Measurements from ENCODE around the gene ETS1.

ETS1 gene

DNA sequence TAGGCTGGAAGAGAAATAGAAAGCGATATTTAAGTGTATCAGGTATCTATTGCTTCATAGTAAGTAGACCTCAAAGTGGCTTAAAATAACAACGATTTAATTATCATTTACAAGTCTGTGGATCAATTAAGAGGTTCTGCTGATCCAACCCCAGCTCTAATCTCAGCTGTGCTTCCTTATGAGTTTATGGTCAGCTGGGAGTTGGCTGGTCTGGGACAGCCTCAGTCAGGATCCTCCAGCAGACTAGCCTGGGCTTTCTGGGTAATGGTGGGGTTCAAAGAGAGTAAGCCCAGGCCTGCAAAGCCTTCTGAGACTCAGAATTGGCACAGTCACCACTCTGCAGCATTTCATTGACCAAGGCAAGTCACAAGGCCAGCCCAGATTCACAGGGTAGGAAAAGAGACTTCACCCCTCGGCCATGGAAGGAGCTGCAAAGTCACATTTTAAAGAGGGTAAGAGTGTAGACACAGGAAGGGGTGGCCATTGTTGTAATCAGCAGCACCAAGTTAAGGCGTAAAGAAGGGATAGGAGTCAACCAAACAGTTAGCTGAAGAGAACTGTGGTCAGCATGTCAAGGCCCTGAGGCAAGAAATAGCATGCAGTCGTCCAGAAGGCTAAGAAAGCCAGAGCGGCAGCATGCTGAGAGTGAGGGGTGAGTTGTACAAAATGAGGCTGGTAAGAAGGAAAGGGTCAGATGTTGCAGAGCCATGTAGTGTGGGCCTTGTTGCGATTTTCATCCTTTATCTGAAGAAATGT lies 168.2 kb downstream of the ETS1 start:
- no peak for TF ChIP-seq CTCF (IDR thresholded peaks at IDR 0.05; ENCODE audit: borderline replicate concordance, insufficient read depth, low read depth, low read length)

GRCh38 chr11:128417607-128418324 lies 169.6 kb downstream of the ETS1 start:
- no peak for TF ChIP-seq CTCF (IDR thresholded peaks at IDR 0.05; ENCODE audit: borderline replicate concordance, insufficient read depth, low read depth, low read length)
- H3K4me3 ChIP-seq (ENCODE audit: low read depth, low read length): no peak overlapping the region

More for the DNA sequence above, 168.2 kb downstream of the ETS1 start:
- H3K4me3 ChIP-seq (ENCODE audit: low read depth, low read length): no peak overlapping the region

GRCh38 chr11:128416976-128417375 lies 170.4 kb downstream of the ETS1 start:
- no peak overlapping the region for H3K4me3 ChIP-seq (ENCODE audit: low read depth, low read length)
- no peak for TF ChIP-seq CTCF (IDR thresholded peaks at IDR 0.05; ENCODE audit: borderline replicate concordance, insufficient read depth, low read depth, low read length)

- H3K4me3 ChIP-seq (ENCODE audit: low read depth, low read length): no peak overlapping the region
- TF ChIP-seq CTCF (IDR thresholded peaks at IDR 0.05; ENCODE audit: borderline replicate concordance, insufficient read depth, low read depth, low read length): no peak
Observed at GRCh38 chr11:128415539-128415938, 171.8 kb downstream of the ETS1 start.

- no peak for TF ChIP-seq CTCF (IDR thresholded peaks at IDR 0.05; ENCODE audit: borderline replicate concordance, insufficient read depth, low read depth, low read length)
- H3K4me3 ChIP-seq (ENCODE audit: low read depth, low read length): no peak overlapping the region
Observed at GRCh38 chr11:128412847-128413791, 174.2 kb downstream of the ETS1 start.

GRCh38 chr11:128411812-128412211 lies 175.5 kb downstream of the ETS1 start:
- no peak for TF ChIP-seq CTCF (IDR thresholded peaks at IDR 0.05; ENCODE audit: borderline replicate concordance, insufficient read depth, low read depth, low read length)
- H3K4me3 ChIP-seq (ENCODE audit: low read depth, low read length): no peak overlapping the region

Measured in GM12875 (cell line).